Measurements from ENCODE around the gene CPSF4. TPM values are rescaled to one million over a fixed set of nuclear protein-coding genes. Genes with fewer than 3 reads are reported as not detected.

Gene CPSF4
- total RNA-seq, 1 experiment from 2014 or later = 98.2 TPM

DNA sequence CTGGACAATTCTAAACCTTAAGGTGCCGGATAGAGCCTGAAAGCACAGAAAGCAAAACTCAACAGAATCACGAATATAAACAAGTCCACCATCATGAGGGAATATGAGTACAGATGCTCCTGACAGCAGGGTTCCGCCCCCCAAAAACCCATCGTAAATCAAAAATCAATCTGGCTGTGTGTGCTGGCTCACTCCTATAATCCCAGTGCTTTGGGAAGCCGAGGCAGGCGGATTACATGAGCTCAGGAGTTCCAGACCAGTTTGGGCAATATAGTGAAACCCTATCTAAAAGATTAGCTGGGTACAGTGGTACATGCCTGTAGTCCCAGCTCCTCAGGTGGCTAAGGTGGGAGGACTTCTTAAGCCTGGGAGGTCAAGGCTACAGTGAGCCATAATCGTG is 17.8 kb upstream of the CPSF4 start:
- Histone ChIP-seq H3K14ac (ENCODE audit: insufficient read depth, low read length) (no peak overlapping the region), H3K27me3 (ENCODE audit: insufficient read depth, low read length) (no peaks in the 10 kb centered on the region), H4K8ac (replicated peaks; ENCODE audit: insufficient read length, low read depth, low read length) (no peak overlapping the region), H3K9ac (ENCODE audit: extremely low read depth, insufficient read length, low read length) (no peak overlapping the region), H3K23me2 (ENCODE audit: insufficient read length, low read depth, low read length, poor library complexity, severe bottlenecking) (no peaks in the 10 kb centered on the region), H2BK120ac (ENCODE audit: low read depth, low read length, poor library complexity, severe bottlenecking) (no peak overlapping the region), H3K4me2 (ENCODE audit: insufficient read depth, insufficient read length, low read length) (no peak overlapping the region), H2AFZ (ENCODE audit: low read length) (no peak overlapping the region), H3K79me1 (ENCODE audit: insufficient read depth, low read depth, low read length, poor library complexity, severe bottlenecking) (no peaks in the 10 kb centered on the region), H3K18ac (ENCODE audit: insufficient read length, low read depth, low read length) (no peak overlapping the region), H3K9me3 (ENCODE audit: control insufficient read depth, low read depth, low read length) (no peaks in the 10 kb centered on the region), H3K27ac (ENCODE audit: insufficient read length, low read depth, low read length) (no peak overlapping the region), H3K4me1 (ENCODE audit: insufficient read depth, low read length) (no peaks in the 10 kb centered on the region), H3K4ac (ENCODE audit: low read depth, low read length) (no peak overlapping the region), H4K5ac (ENCODE audit: insufficient read length, low read depth, low read length) (no peak overlapping the region), H4K91ac (ENCODE audit: insufficient read length, low read depth, low read length) (no peak overlapping the region), H3K56ac (ENCODE audit: insufficient read length, low read depth, low read length) (no peak overlapping the region), H2BK15ac (ENCODE audit: low read depth, low read length) (no peak overlapping the region), H2BK12ac (ENCODE audit: insufficient read length, low read depth, low read length) (no peak overlapping the region), H3K79me2 (ENCODE audit: insufficient read depth, low read length) (no peaks in the 10 kb centered on the region), H3K23ac (ENCODE audit: insufficient read length, low read depth, low read length) (no peak overlapping the region), H2AK5ac (ENCODE audit: insufficient read length, low read length) (no peak overlapping the region), H2BK20ac (ENCODE audit: low read depth, low read length, poor library complexity, severe bottlenecking) (no peak overlapping the region), H2BK5ac (ENCODE audit: insufficient read length, low read length) (no peak overlapping the region), H4K20me1 (ENCODE audit: control insufficient read depth, insufficient read depth, insufficient read length) (peaks cover 3% of the 10 kb centered on the region), H3T11ph (ENCODE audit: low read length) (no peak overlapping the region)
- WGBS (ENCODE audit: extremely low coverage, insufficient read length, low lambda C conversion rate) = no CpG with 5 or more reads among the region's 7 CpGs
- Mint-ChIP-seq H3K36me3 (ENCODE audit: insufficient read depth in 1 of 3, low read depth in 3 of 3) (peaks cover 51 to 92% (median 87%) of the 10 kb centered on the region in 3 experiments; a peak in 6 of 7 replicates), H3K4me3 (no peak overlapping the region), H3K4me1 (peaks cover 8% of the 10 kb centered on the region in 2 experiments), H3K27me3 (ENCODE audit: low read depth) (no peaks in the 10 kb centered on the region), H3K9me3 (no peaks in the 10 kb centered on the region), H3K27ac (0 out of 7 replicates have a peak overlapping the region, but pooled peaks of 1 of the 3 experiments have one; percentile 18)
- TF ChIP-seq, protein P1, sequence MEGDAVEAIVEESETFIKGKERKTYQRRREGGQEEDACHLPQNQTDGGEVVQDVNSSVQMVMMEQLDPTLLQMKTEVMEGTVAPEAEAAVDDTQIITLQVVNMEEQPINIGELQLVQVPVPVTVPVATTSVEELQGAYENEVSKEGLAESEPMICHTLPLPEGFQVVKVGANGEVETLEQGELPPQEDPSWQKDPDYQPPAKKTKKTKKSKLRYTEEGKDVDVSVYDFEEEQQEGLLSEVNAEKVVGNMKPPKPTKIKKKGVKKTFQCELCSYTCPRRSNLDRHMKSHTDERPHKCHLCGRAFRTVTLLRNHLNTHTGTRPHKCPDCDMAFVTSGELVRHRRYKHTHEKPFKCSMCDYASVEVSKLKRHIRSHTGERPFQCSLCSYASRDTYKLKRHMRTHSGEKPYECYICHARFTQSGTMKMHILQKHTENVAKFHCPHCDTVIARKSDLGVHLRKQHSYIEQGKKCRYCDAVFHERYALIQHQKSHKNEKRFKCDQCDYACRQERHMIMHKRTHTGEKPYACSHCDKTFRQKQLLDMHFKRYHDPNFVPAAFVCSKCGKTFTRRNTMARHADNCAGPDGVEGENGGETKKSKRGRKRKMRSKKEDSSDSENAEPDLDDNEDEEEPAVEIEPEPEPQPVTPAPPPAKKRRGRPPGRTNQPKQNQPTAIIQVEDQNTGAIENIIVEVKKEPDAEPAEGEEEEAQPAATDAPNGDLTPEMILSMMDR (conservative IDR thresholded peaks at IDR 0.05) = no peak
- no peak for DNase-seq

Data from H9 (cell line).